Mesenchymal stem cell (in vitro differentiated cells and primary cell): ENCODE measurements around the gene SUN1.

Experiments
- DNase-seq: peaks from one replicate; pipeline ENCODE4 v3.0.0-alpha.2; 2013
- H2AFZ ChIP-seq: one replicate; pipeline ENCODE4 v1.6.1; 2013; ENCODE audit warnings: low read depth, mild to moderate bottlenecking, control low read depth, inconsistent platforms, low read length, moderate library complexity
- H2AK5ac ChIP-seq: 2 replicates; pipeline ENCODE4 v1.6.1; 2013; ENCODE audit warnings: low read length, moderate library complexity, mild to moderate bottlenecking, inconsistent platforms; ENCODE audit not compliant: severe bottlenecking
- H2BK120ac ChIP-seq: one replicate; pipeline ENCODE4 v1.6.1; 2013; ENCODE audit warnings: low read depth, mild to moderate bottlenecking, inconsistent platforms, low read length, moderate library complexity
- H2BK12ac ChIP-seq, 2 experiments: one replicate each; pipeline ENCODE4 v1.6.1; 2013; ENCODE audit warnings: inconsistent platforms in 2 of 2, low read length in 2 of 2, mild to moderate bottlenecking in 2 of 2, moderate library complexity in 2 of 2, control low read depth in 1 of 2
- H2BK15ac ChIP-seq: one replicate; pipeline ENCODE4 v1.6.1; 2013; ENCODE audit warnings: mild to moderate bottlenecking, low read depth, inconsistent platforms; ENCODE audit not compliant: poor library complexity, severe bottlenecking
- H2BK5ac ChIP-seq: 2 replicates; pipeline ENCODE4 v1.6.1; 2013; ENCODE audit warnings: low read depth, mild to moderate bottlenecking, low read length, control low read depth, inconsistent platforms; ENCODE audit not compliant: poor library complexity, severe bottlenecking
- H3K14ac ChIP-seq, 2 experiments: one replicate each; pipeline ENCODE4 v1.6.1; 2013; ENCODE audit warnings: inconsistent platforms in 2 of 2, low read length in 2 of 2, control low read depth in 1 of 2, mild to moderate bottlenecking in 1 of 2, moderate library complexity in 1 of 2
- H3K18ac ChIP-seq, 2 experiments: one replicate each; pipeline ENCODE4 v1.6.1; 2013; ENCODE audit warnings: inconsistent platforms in 2 of 2, low read length in 2 of 2, control low read depth in 1 of 2, low read depth in 1 of 2, mild to moderate bottlenecking in 1 of 2
- H3K23ac ChIP-seq, 2 experiments: one replicate each; pipeline ENCODE4 v1.6.1; 2013; ENCODE audit warnings: inconsistent platforms in 2 of 2, low read length in 2 of 2, mild to moderate bottlenecking in 2 of 2, moderate library complexity in 2 of 2, control low read depth in 1 of 2
- H3K27ac ChIP-seq: 2 replicates; pipeline ENCODE4 v1.5.1; 2013; ENCODE audit warnings: mild to moderate bottlenecking, moderate library complexity, low read length, control low read depth, inconsistent platforms; ENCODE audit not compliant: poor library complexity, severe bottlenecking
- H3K27me3 ChIP-seq, 2 experiments: 2 replicates each; pipeline versions ENCODE4 v1.6.1 to v1.7.0; 2013; ENCODE audit warnings: low read length in 2 of 2, mild to moderate bottlenecking in 2 of 2, moderate library complexity in 2 of 2, control low read depth in 1 of 2, inconsistent platforms in 1 of 2; ENCODE audit not compliant: control insufficient read depth in 1 of 2, insufficient read depth in 1 of 2
- H3K36me3 ChIP-seq, 2 experiments: 2 replicates each; pipeline versions ENCODE4 v1.6.1 to v1.7.0; 2013; ENCODE audit warnings: low read length in 2 of 2, control low read depth in 1 of 2, inconsistent platforms in 1 of 2, low read depth in 1 of 2, mild to moderate bottlenecking in 1 of 2; ENCODE audit not compliant: insufficient read depth in 2 of 2, control insufficient read depth in 1 of 2
- H3K4ac ChIP-seq, 2 experiments: one replicate each; pipeline ENCODE4 v1.6.1; 2013; ENCODE audit warnings: inconsistent platforms in 2 of 2, low read length in 2 of 2, mild to moderate bottlenecking in 2 of 2, moderate library complexity in 2 of 2, control low read depth in 1 of 2, low read depth in 1 of 2
- H3K4me1 ChIP-seq: 2 replicates; pipeline ENCODE4 v1.6.1; 2013; ENCODE audit warnings: low read depth, low read length, control low read depth; ENCODE audit not compliant: control insufficient read depth, insufficient read depth
- H3K4me2 ChIP-seq: 2 replicates; pipeline ENCODE4 v1.6.1; 2013; ENCODE audit warnings: low read length, mild to moderate bottlenecking, inconsistent platforms; ENCODE audit not compliant: poor library complexity, severe bottlenecking
- H3K4me3 ChIP-seq, 2 experiments: 2 replicates each; pipeline versions ENCODE4 v1.5.1 to v1.7.0; 2013; ENCODE audit warnings: low read length in 2 of 2, mild to moderate bottlenecking in 2 of 2, control low read depth in 1 of 2, low read depth in 1 of 2; ENCODE audit not compliant: insufficient read depth in 1 of 2
- H3K79me1 ChIP-seq: replicated peaks from 2 replicates; pipeline ENCODE4 v1.6.1; 2013; ENCODE audit warnings: mild to moderate bottlenecking, control low read depth, low read length, inconsistent platforms; ENCODE audit not compliant: poor library complexity, severe bottlenecking
- H3K9ac ChIP-seq: 2 replicates; pipeline ENCODE4 v1.7.0; 2013; ENCODE audit warnings: mild to moderate bottlenecking, low read length, moderate library complexity
- H3K9me3 ChIP-seq: 2 replicates; pipeline ENCODE4 v1.7.0; 2013; ENCODE audit warnings: mild to moderate bottlenecking, low read length; ENCODE audit not compliant: control insufficient read depth
- H4K8ac ChIP-seq: one replicate; pipeline ENCODE4 v1.6.1; 2013; ENCODE audit warnings: inconsistent platforms, mild to moderate bottlenecking, low read length, moderate library complexity
- H4K91ac ChIP-seq: one replicate; pipeline ENCODE4 v1.6.1; 2013; ENCODE audit warnings: mild to moderate bottlenecking, low read length, inconsistent platforms
- WGBS: methylation state at CpG from one replicate; pipeline ENCODE4 v1.1.7; 2013; ENCODE audit warnings: mixed read lengths; 5-methylcytosine and 5-hydroxymethylcytosine counted together

The SUN1 gene

GRCh38 chr7:886626-887487 is 54.6 kb downstream of the SUN1 start:
- no peak overlapping the region for H3K4me3 ChIP-seq
- peaks cover 16% of the 10 kb centered on the region for H3K4me1 ChIP-seq
- H2BK120ac ChIP-seq = no peak overlapping the region
- H3K23ac ChIP-seq = no peak overlapping the region
- peaks cover 53% of the 10 kb centered on the region for H3K79me1 ChIP-seq
- peak overlapping the region; percentile 47 for H4K91ac ChIP-seq
- 97% methylated on average over 39 of the region's 40 CpGs for WGBS
- no peak overlapping the region for H2BK12ac ChIP-seq
- no peak overlapping the region for H2AFZ ChIP-seq
- H3K18ac ChIP-seq = no peak overlapping the region
- H3K27ac ChIP-seq = no peak overlapping the region
- no peak for DNase-seq
- H3K4ac ChIP-seq = no peak overlapping the region
- H3K14ac ChIP-seq = no peak overlapping the region
- no peaks in the 10 kb centered on the region for H3K27me3 ChIP-seq
- no peak overlapping the region for H3K4me2 ChIP-seq
- H4K8ac ChIP-seq = no peak overlapping the region
- H3K9ac ChIP-seq = no peak overlapping the region
- no peaks in the 10 kb centered on the region for H3K9me3 ChIP-seq
- no peak overlapping the region for H2BK5ac ChIP-seq
- no peak overlapping the region for H2BK15ac ChIP-seq
- peaks cover 42 to 74% of the 10 kb centered on the region in 2 experiments for H3K36me3 ChIP-seq
- H2AK5ac ChIP-seq = no peak overlapping the region

GRCh38 chr7:887488-887820 is 55.2 kb downstream of the SUN1 start:
- DNase-seq = no peak
- H3K4me3 ChIP-seq = no peak overlapping the region
- H3K4me1 ChIP-seq = peaks cover 16% of the 10 kb centered on the region
- H3K9me3 ChIP-seq = no peaks in the 10 kb centered on the region
- whole genome bisulfite sequencing = 97% methylated on average over 18 of the region's 18 CpGs
- H2AK5ac ChIP-seq = no peak overlapping the region
- peaks cover 48 to 77% of the 10 kb centered on the region in 2 experiments for H3K36me3 ChIP-seq
- no peak overlapping the region for H2BK5ac ChIP-seq
- H3K4ac ChIP-seq = no peak overlapping the region
- H2AFZ ChIP-seq = no peak overlapping the region
- H3K79me1 ChIP-seq = peaks cover 57% of the 10 kb centered on the region
- no peak overlapping the region for H2BK120ac ChIP-seq
- H2BK12ac ChIP-seq = no peak overlapping the region
- H3K27ac ChIP-seq = no peak overlapping the region
- no peak overlapping the region for H3K18ac ChIP-seq
- H3K27me3 ChIP-seq = no peaks in the 10 kb centered on the region
- no peak overlapping the region for H3K14ac ChIP-seq
- no peak overlapping the region for H3K23ac ChIP-seq
- no peak overlapping the region for H4K91ac ChIP-seq
- no peak overlapping the region for H3K4me2 ChIP-seq
- no peak overlapping the region for H4K8ac ChIP-seq
- no peak overlapping the region for H2BK15ac ChIP-seq
- H3K9ac ChIP-seq = no peak overlapping the region

- no peaks in the 10 kb centered on the region for H3K9me3 ChIP-seq
- no peak overlapping the region for H3K23ac ChIP-seq
- WGBS = 93% methylated on average over 43 of the region's 43 CpGs
Observed at GRCh38 chr7:888081-889024, 56.1 kb downstream of the SUN1 start.

GRCh38 chr7:889025-889390 is 56.7 kb downstream of the SUN1 start:
- Histone ChIP-seq H3K27me3 (no peaks in the 10 kb centered on the region), H2BK15ac (no peak overlapping the region), H2BK5ac (no peak overlapping the region), H3K4me1 (peaks cover 18% of the 10 kb centered on the region), H2BK12ac (no peak overlapping the region), H3K79me1 (peaks cover 60% of the 10 kb centered on the region), H2BK120ac (no peak overlapping the region), H3K4me3 (no peak overlapping the region), H3K23ac (no peak overlapping the region), H3K14ac (no peak overlapping the region), H2AFZ (no peak overlapping the region), H3K9ac (no peak overlapping the region), H3K4ac (no peak overlapping the region), H3K9me3 (no peaks in the 10 kb centered on the region), H3K27ac (no peak overlapping the region), H4K91ac (no peak overlapping the region), H4K8ac (no peak overlapping the region), H2AK5ac (no peak overlapping the region), H3K4me2 (no peak overlapping the region), H3K18ac (no peak overlapping the region), H3K36me3 (peaks cover 60 to 83% of the 10 kb centered on the region in 2 experiments)
- 89% methylated on average over 15 of the region's 15 CpGs for WGBS
- no peak for DNase-seq

More at GRCh38 chr7:888081-889024, 56.1 kb downstream of the SUN1 start:
- no peak overlapping the region for H3K4me2 ChIP-seq
- no peak overlapping the region for H2BK5ac ChIP-seq
- H3K27me3 ChIP-seq = no peaks in the 10 kb centered on the region
- H3K9ac ChIP-seq = no peak overlapping the region
- no peak overlapping the region for H3K18ac ChIP-seq
- no peak overlapping the region for H2BK120ac ChIP-seq
- peaks cover 21% of the 10 kb centered on the region for H3K4me1 ChIP-seq
- no peak overlapping the region for H4K91ac ChIP-seq
- no peak overlapping the region for H4K8ac ChIP-seq
- no peak overlapping the region for H3K27ac ChIP-seq
- H2AK5ac ChIP-seq = no peak overlapping the region
- no peak overlapping the region for H3K4me3 ChIP-seq
- no peak overlapping the region for H3K14ac ChIP-seq
- H3K4ac ChIP-seq = no peak overlapping the region
- DNase-seq = no peak
- H2AFZ ChIP-seq = no peak overlapping the region
- no peak overlapping the region for H2BK15ac ChIP-seq
- H3K79me1 ChIP-seq = peaks cover 61% of the 10 kb centered on the region
- H3K36me3 ChIP-seq = peaks cover 53 to 80% of the 10 kb centered on the region in 2 experiments
- no peak overlapping the region for H2BK12ac ChIP-seq
